Parathyroid adenoma (tissue), 2 donors: Measurements from ENCODE around the gene LCN6.

ENCODE experiments used
- H2AFZ ChIP-seq: fragments of 300-600 bp; sonication (generic); one replicate; pipeline ENCODE4 v1.7.0; 2017; ENCODE audit warnings: antibody characterized with exemption, mild to moderate bottlenecking
- H3K27ac ChIP-seq: fragments of 300-600 bp; sonication (generic); one replicate; pipeline ENCODE4 v1.7.0; 2017
- H3K27me3 ChIP-seq: fragments of 300-600 bp; sonication (generic); one replicate; pipeline ENCODE4 v1.7.0; 2017; ENCODE audit warnings: low read length; ENCODE audit not compliant: control insufficient read depth, insufficient read depth
- H3K36me3 ChIP-seq: fragments of 300-600 bp; sonication (generic); one replicate; pipeline ENCODE4 v1.7.0; 2017; ENCODE audit warnings: low read length; ENCODE audit not compliant: control insufficient read depth, insufficient read depth
- H3K4me1 ChIP-seq: fragments of 300-600 bp; sonication (generic); one replicate; pipeline ENCODE4 v1.7.0; 2017; ENCODE audit warnings: control low read depth
- H3K4me2 ChIP-seq: fragments of 300-600 bp; sonication (generic); one replicate; pipeline ENCODE4 v1.7.0; 2017; ENCODE audit warnings: low read length
- H3K4me3 ChIP-seq: fragments of 300-600 bp; sonication (generic); one replicate; pipeline ENCODE4 v1.7.0; 2017; ENCODE audit warnings: low read depth, low read length
- H3K79me2 ChIP-seq: fragments of 300-600 bp; sonication (generic); one replicate; pipeline ENCODE4 v1.7.0; 2017; ENCODE audit warnings: control low read depth
- H3K9ac ChIP-seq: fragments of 300-600 bp; sonication (generic); one replicate; pipeline ENCODE4 v1.7.0; 2017; ENCODE audit warnings: mild to moderate bottlenecking
- H3K9me3 ChIP-seq: fragments of 300-600 bp; sonication (generic); one replicate; pipeline ENCODE4 v1.7.0; 2017; ENCODE audit warnings: low read length; ENCODE audit not compliant: control insufficient read depth
- TF ChIP-seq, protein P1 (sequence below): fragments of 300-600 bp; sonication (generic); IDR thresholded peaks from one replicate; pipeline ENCODE4 v1.7.0; 2017; ENCODE audit warnings: antibody characterized with exemption, mild to moderate bottlenecking
- donor health status: primary hyperparathyroidism.

Gene LCN6

DNA sequence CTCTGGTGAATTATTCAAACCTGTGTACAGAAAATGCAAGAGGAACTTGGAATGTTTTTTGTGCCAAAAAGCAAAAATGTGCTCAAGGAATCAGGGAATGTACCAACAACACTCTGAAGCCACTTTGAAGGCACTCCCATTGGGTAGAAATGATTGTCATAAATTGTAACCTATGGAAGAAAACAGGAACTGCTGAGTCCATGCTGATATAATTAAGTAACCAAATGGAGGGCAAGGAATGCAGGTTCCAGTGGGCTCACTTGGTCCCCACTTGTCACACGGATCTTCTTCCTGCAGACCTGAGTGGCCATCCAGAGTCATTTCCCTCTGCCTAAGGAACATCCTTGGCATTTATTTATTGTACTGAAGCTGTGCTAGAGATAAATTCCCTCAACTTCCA is 2.9 kb upstream of the LCN6 start:
- Histone ChIP-seq H3K9me3 (no peaks in the 10 kb centered on the region), H3K4me3 (no peak overlapping the region), H3K4me1 (no peaks in the 10 kb centered on the region), H3K27ac (no peak overlapping the region), H3K79me2 (no peaks in the 10 kb centered on the region), H3K9ac (no peak overlapping the region), H3K36me3 (no peaks in the 10 kb centered on the region), H3K27me3 (no peaks in the 10 kb centered on the region), H3K4me2 (no peak overlapping the region), H2AFZ (no peak overlapping the region)
- TF ChIP-seq, protein P1, sequence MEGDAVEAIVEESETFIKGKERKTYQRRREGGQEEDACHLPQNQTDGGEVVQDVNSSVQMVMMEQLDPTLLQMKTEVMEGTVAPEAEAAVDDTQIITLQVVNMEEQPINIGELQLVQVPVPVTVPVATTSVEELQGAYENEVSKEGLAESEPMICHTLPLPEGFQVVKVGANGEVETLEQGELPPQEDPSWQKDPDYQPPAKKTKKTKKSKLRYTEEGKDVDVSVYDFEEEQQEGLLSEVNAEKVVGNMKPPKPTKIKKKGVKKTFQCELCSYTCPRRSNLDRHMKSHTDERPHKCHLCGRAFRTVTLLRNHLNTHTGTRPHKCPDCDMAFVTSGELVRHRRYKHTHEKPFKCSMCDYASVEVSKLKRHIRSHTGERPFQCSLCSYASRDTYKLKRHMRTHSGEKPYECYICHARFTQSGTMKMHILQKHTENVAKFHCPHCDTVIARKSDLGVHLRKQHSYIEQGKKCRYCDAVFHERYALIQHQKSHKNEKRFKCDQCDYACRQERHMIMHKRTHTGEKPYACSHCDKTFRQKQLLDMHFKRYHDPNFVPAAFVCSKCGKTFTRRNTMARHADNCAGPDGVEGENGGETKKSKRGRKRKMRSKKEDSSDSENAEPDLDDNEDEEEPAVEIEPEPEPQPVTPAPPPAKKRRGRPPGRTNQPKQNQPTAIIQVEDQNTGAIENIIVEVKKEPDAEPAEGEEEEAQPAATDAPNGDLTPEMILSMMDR = no peak

DNA sequence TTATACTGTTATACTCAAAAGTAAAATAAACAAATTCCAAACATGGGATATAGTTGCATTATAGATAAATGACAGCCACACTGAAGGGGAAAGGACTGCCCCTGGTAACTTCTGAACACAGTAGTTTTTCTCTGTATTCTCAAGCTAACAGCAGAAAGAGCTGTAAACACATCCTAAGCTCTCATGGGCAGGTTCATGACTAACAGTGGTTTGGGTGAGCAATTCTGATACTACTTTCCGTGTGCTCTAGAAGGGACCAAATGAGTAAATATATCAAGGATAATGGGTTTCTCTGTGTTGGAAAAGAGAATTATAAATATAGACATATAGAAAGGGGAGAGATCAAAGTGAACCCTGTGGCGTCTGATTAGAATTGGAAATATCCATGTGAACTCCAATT is 2.2 kb upstream of the LCN6 start:
- no peak overlapping the region for H3K9ac ChIP-seq
- H3K4me3 ChIP-seq = no peak overlapping the region
- no peaks in the 10 kb centered on the region for H3K9me3 ChIP-seq
- H3K36me3 ChIP-seq = no peaks in the 10 kb centered on the region
- H3K27ac ChIP-seq = no peak overlapping the region
- H3K4me1 ChIP-seq = no peaks in the 10 kb centered on the region
- no peaks in the 10 kb centered on the region for H3K79me2 ChIP-seq
- TF ChIP-seq, protein P1 = no peak
- no peaks in the 10 kb centered on the region for H3K27me3 ChIP-seq
- no peak overlapping the region for H2AFZ ChIP-seq
- H3K4me2 ChIP-seq = no peak overlapping the region

DNA sequence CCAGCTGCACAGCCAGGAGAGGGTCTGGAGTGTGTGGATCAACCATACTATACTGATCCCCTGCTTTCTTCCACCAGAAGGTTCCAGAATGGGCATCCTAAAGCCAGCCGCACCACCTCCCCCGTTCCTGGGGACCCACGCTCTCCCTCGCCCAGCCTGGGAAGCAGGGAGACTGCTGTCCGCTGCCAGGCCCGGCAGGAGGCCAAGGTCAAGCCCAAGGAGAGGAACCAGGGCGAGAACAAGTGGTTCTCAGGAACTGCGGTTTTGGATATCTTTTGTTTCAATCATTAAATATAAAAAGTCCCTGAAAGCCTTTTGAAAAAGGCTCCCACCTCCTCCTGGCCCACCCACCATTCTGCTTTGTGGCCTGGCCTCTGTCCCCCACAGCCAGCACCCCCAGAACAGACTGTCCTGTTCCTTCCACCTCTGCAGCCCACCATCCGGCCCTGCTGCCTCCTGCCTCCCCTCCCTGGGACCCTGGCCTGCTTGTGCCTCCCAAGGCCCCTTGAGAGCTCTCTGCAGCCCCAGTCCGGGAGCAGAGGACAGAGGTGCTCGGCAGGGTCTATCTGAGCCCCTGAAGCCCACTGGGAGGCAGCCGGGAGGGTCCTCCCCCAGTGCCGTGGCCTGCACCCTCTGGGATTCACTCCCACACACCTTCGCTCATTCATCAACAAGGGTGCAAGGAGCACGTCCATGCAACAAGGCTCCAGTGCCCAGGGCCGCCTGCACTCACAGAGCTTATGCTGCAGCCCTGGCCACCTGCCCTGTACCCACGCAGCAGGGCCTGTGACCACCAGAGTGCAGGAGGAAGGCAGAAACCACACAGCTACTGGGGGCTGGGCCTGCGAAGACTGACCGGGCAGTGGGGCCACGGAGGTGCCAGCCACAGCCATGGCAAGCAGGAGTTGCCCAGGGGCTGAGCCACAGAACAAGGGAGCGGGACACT is 614 bp upstream of the LCN6 start:
- Histone ChIP-seq H3K4me1 (no peaks in the 10 kb centered on the region), H2AFZ (no peak overlapping the region), H3K4me3 (no peak overlapping the region), H3K4me2 (no peak overlapping the region), H3K9me3 (no peaks in the 10 kb centered on the region), H3K27me3 (no peaks in the 10 kb centered on the region), H3K79me2 (no peaks in the 10 kb centered on the region), H3K27ac (no peak overlapping the region), H3K36me3 (no peaks in the 10 kb centered on the region), H3K9ac (no peak overlapping the region)
- TF ChIP-seq, protein P1 = no peak

DNA sequence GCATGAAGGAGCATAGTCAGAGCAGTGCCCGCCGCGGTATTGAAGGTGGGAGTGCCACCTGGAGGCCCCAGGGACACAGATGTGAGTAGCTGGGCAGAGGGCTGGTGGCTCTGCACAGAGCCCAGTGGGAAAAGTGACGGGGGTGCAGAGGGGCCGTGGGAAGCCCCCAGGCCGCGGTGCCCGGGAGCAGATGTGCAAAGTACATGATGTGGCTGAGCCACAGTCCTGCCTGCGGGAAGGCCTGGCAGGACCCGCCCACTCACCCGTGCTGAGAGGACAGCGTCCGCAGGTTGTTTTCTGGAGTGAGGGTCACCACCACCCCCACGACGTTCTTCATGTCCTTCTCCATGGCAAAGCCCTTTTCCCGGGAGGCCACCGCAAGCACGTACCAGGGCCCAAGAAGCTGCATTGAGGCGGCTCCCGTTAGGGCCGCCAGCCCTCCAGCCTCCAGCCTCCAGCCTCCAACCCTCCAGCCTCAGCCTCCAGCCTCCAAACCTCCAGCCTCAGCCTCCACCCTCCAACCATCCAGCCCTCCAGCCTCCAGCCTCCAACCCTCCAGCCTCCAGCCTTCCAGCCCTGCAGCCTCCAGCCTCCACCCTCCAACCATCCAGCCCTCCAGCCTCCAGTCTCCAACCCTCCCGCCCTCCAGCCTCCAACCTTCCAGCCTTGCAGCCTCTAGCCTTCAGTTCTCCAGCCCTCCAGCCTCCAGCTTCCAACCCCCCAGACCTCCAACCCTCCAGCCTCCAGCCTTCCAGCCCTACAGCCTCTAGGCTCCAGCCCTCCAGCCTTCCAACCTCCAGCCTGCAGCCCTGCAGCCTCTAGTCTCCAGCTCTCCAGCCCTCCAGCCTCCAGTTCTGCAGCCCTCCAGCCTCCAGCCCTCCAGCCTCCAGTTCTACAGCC is 914 bp downstream of the LCN6 start:
- H3K27ac ChIP-seq = no peak overlapping the region

More for the DNA sequence above, 914 bp downstream of the LCN6 start:
- H3K36me3 ChIP-seq = no peaks in the 10 kb centered on the region
- no peaks in the 10 kb centered on the region for H3K79me2 ChIP-seq
- H2AFZ ChIP-seq = no peak overlapping the region
- TF ChIP-seq, protein P1 = no peak
- no peaks in the 10 kb centered on the region for H3K27me3 ChIP-seq
- no peak overlapping the region for H3K9ac ChIP-seq
- no peaks in the 10 kb centered on the region for H3K9me3 ChIP-seq
- no peak overlapping the region for H3K4me3 ChIP-seq
- no peak overlapping the region for H3K4me2 ChIP-seq
- H3K4me1 ChIP-seq = no peaks in the 10 kb centered on the region
